MM.1S (cell line): ENCODE results near the gene PILRB.

Source experiments
- DNase-seq: peaks from one replicate; pipeline ENCODE4 v3.0.0-alpha.2; 2015
- H2AFZ ChIP-seq: fragments of 300-600 bp; sonication (generic); 2 replicates; pipeline ENCODE4 v1.6.0; 2016; ENCODE audit warnings: antibody characterized with exemption, low read length
- H3F3A ChIP-seq: fragments of 300-600 bp; sonication (generic); 2 replicates; pipeline ENCODE4 v1.6.1; 2016; ENCODE audit warnings: mild to moderate bottlenecking, antibody characterized with exemption, low read length, moderate library complexity, mixed read lengths; ENCODE audit not compliant: insufficient read depth
- H3K27ac ChIP-seq: fragments of 300-600 bp; sonication (generic); 2 replicates; pipeline ENCODE4 v1.5.1; 2016; ENCODE audit warnings: mild to moderate bottlenecking, low read length
- H3K27me3 ChIP-seq: fragments of 300-600 bp; sonication (generic); replicated peaks from 2 replicates; pipeline ENCODE4 v1.6.0; 2016; ENCODE audit warnings: low read length; ENCODE audit not compliant: insufficient read depth
- H3K36me3 ChIP-seq: fragments of 300-600 bp; sonication (generic); replicated peaks from 2 replicates; pipeline ENCODE4 v1.6.1; 2016; ENCODE audit warnings: mild to moderate bottlenecking, low read length, mixed read lengths; ENCODE audit not compliant: insufficient read depth
- H3K4me1 ChIP-seq: fragments of 300-600 bp; sonication (generic); 2 replicates; pipeline ENCODE4 v1.6.1; 2016; ENCODE audit warnings: low read length, mixed read lengths
- H3K4me2 ChIP-seq: fragments of 300-600 bp; sonication (generic); 2 replicates; pipeline ENCODE4 v1.6.0; 2016; ENCODE audit warnings: low read depth, low read length
- H3K4me3 ChIP-seq: fragments of 300-600 bp; sonication (generic); 2 replicates; pipeline ENCODE4 v1.5.1; 2016; ENCODE audit warnings: low read length, mixed read lengths
- H3K79me2 ChIP-seq: fragments of 300-600 bp; sonication (generic); 2 replicates; pipeline ENCODE4 v1.6.1; 2016; ENCODE audit warnings: mixed run types, low read length, mixed read lengths
- H3K9ac ChIP-seq: fragments of 300-600 bp; sonication (generic); 2 replicates; pipeline ENCODE4 v1.6.1; 2016; ENCODE audit warnings: low read length, mixed read lengths
- H3K9me2 ChIP-seq: fragments of 300-600 bp; sonication (generic); replicated peaks from 2 replicates; pipeline ENCODE4 v1.6.1; 2016; ENCODE audit warnings: mild to moderate bottlenecking, low read length, mixed read lengths; ENCODE audit not compliant: insufficient read depth
- H3K9me3 ChIP-seq: fragments of 300-600 bp; sonication (generic); replicated peaks from 2 replicates; pipeline ENCODE4 v1.6.1; 2016; ENCODE audit warnings: mild to moderate bottlenecking, low read length, mixed read lengths; ENCODE audit not compliant: insufficient read depth
- H4K20me1 ChIP-seq: fragments of 300-600 bp; sonication (generic); 2 replicates; pipeline ENCODE4 v1.6.1; 2016; ENCODE audit warnings: mild to moderate bottlenecking, low read length, moderate library complexity, mixed read lengths; ENCODE audit not compliant: insufficient read depth
- CTCF ChIP-seq: fragments of 300-600 bp; sonication (generic); IDR thresholded peaks from 2 replicates; pipeline ENCODE4 v1.5.1; 2016; ENCODE audit warnings: antibody characterized with exemption, low read length, mixed read lengths
- EZH2 ChIP-seq: fragments of 300-600 bp; sonication (generic); optimal IDR thresholded peaks from 2 replicates; pipeline ENCODE3; 2017; ENCODE audit warnings: low read depth, mild to moderate bottlenecking, antibody characterized with exemption, low read length, mixed read lengths
- EZH2phosphoT487 ChIP-seq: fragments of 300-600 bp; sonication (generic); IDR thresholded peaks from 2 replicates; pipeline ENCODE4 v1.6.1; 2018; ENCODE audit warnings: antibody characterized with exemption, low read length

Gene PILRB

DNA sequence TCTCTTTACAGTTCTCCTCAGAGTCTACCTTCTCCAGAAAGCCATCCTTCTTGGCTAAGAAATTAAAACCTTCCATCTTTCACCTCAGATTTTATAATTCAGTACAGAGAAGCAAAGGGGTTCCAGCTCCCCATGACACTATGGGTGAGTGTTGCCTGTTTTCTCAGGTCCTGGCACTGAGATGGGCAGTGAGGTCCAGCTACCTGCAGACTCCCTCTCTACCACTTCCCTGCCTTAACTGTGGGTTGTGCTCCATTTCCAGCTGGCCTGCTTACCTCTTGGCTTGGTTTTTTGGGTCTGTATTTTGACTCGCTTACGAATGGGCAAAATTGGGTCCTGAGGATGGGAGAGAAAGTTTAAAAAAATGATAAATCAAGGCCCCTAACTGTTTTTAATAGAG is 44.3 kb downstream of the PILRB start:
- H3K9ac ChIP-seq, result no peak overlapping the region
- TF ChIP-seq EZH2phosphoT487, result no peak
- no peak for TF ChIP-seq EZH2
- H4K20me1 ChIP-seq, result no peaks in the 10 kb centered on the region
- peaks cover 8% of the 10 kb centered on the region for H3K4me1 ChIP-seq
- H3K79me2 ChIP-seq, result no peaks in the 10 kb centered on the region
- no peak overlapping the region for H3K4me2 ChIP-seq
- peaks cover 15% of the 10 kb centered on the region for H3K27me3 ChIP-seq
- H3K9me3 ChIP-seq, result no peaks in the 10 kb centered on the region
- DNase-seq, result no peak
- H3F3A ChIP-seq, result no peaks in the 10 kb centered on the region
- H3K9me2 ChIP-seq, result no peaks in the 10 kb centered on the region
- no peak overlapping the region for H3K4me3 ChIP-seq
- H2AFZ ChIP-seq, result no peak overlapping the region
- no peak overlapping the region for H3K27ac ChIP-seq
- no peaks in the 10 kb centered on the region for H3K36me3 ChIP-seq

GRCh38 chr7:100406767-100407166 is 48.9 kb downstream of the PILRB start:
- no peaks in the 10 kb centered on the region for H3F3A ChIP-seq
- H2AFZ ChIP-seq, result no peak overlapping the region
- no peaks in the 10 kb centered on the region for H3K4me1 ChIP-seq
- no peak for DNase-seq
- H3K9me2 ChIP-seq, result no peaks in the 10 kb centered on the region
- H3K27ac ChIP-seq, result no peak overlapping the region
- no peak overlapping the region for H3K4me2 ChIP-seq
- no peaks in the 10 kb centered on the region for H3K27me3 ChIP-seq
- H3K9ac ChIP-seq, result no peak overlapping the region
- H3K9me3 ChIP-seq, result no peaks in the 10 kb centered on the region
- H3K4me3 ChIP-seq, result no peak overlapping the region
- no peaks in the 10 kb centered on the region for H3K36me3 ChIP-seq
- H4K20me1 ChIP-seq, result no peaks in the 10 kb centered on the region
- TF ChIP-seq CTCF (no peak), EZH2phosphoT487 (no peak), EZH2 (no peak)
- H3K79me2 ChIP-seq, result no peaks in the 10 kb centered on the region

DNA sequence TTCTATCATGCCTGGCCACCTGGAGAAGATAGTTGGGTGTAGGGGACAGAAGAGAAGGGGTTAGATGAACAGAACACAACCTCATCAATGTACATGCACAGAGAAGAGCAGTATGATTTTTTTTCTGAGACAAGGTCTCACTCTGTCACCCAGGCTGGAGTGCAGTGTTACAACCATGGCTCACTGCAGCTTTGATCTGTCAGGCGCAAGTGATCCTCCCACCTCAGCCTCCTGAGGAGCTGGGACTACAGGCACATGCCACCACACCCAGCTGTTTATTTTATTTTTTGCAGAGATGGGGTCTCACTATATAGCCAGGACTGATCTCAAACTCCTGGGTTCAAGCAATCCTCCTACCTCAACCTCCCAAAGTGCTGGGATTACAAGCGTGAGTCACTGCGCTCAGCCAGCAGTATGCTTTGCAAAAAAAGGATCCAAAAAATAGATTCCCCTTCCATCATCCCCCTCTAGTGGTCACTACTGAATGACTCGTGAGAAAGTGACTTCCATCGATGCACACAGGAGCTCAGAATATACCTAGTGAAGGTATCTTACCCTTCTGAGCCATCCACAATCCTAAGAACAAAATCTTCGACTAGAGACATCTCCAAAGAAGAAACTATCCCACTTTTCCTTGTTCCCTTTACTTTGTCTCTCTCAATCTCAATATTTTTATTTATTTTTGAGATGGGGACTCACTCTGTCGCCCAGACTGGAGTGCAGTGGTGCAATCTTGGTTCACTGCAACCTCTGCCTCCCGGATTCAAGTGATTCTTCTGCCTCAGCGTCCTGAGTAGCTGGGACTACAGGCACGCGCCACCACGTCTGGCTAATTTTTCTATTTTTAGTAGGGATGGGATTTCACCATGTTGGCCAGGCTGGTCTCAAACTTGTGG is 49.6 kb downstream of the PILRB start:
- no peaks in the 10 kb centered on the region for H3K36me3 ChIP-seq
- no peak overlapping the region for H3K4me3 ChIP-seq
- TF ChIP-seq EZH2, result no peak
- TF ChIP-seq CTCF, result peak; percentile 69
- H3K4me2 ChIP-seq, result no peak overlapping the region
- DNase-seq, result peak; percentile 74
- H3K79me2 ChIP-seq, result no peaks in the 10 kb centered on the region
- H3K27me3 ChIP-seq, result no peaks in the 10 kb centered on the region
- H3K9me3 ChIP-seq, result no peaks in the 10 kb centered on the region
- no peak overlapping the region for H3K27ac ChIP-seq
- no peak overlapping the region for H2AFZ ChIP-seq
- H4K20me1 ChIP-seq, result no peaks in the 10 kb centered on the region
- no peaks in the 10 kb centered on the region for H3K4me1 ChIP-seq
- H3K9me2 ChIP-seq, result no peaks in the 10 kb centered on the region
- H3K9ac ChIP-seq, result no peak overlapping the region
- no peaks in the 10 kb centered on the region for H3F3A ChIP-seq

DNA sequence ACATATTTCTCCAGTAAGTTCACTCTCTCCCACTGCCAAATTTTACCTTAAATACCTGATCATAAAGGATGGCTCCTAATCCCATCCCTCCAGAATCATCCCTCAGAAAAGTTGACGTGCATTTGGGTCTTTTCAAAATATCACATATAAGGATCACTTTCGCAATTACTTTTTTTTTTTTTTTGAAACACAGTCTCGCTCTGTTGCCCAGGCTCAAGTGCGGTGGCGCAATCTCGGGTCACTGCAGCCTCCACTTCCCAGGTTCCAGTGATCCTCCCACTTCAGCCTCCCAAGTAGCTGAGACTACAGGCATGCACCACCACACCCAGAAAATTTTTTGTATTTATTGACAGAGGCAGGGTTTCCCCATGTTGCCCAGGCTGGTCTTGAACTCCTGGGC is 53.2 kb downstream of the PILRB start:
- no peaks in the 10 kb centered on the region for H3K36me3 ChIP-seq
- no peak overlapping the region for H3K9ac ChIP-seq
- no peak for DNase-seq
- no peaks in the 10 kb centered on the region for H4K20me1 ChIP-seq
- no peaks in the 10 kb centered on the region for H3K27me3 ChIP-seq
- no peaks in the 10 kb centered on the region for H3F3A ChIP-seq
- no peaks in the 10 kb centered on the region for H3K9me3 ChIP-seq
- H2AFZ ChIP-seq, result no peak overlapping the region
- no peak overlapping the region for H3K27ac ChIP-seq
- H3K4me3 ChIP-seq, result no peak overlapping the region
- no peaks in the 10 kb centered on the region for H3K79me2 ChIP-seq
- peaks cover 16% of the 10 kb centered on the region for H3K4me1 ChIP-seq
- H3K4me2 ChIP-seq, result no peak overlapping the region
- TF ChIP-seq CTCF (no peak), EZH2 (no peak), EZH2phosphoT487 (no peak)
- H3K9me2 ChIP-seq, result no peaks in the 10 kb centered on the region
